IPS-15b (cell line): ENCODE data around the gene POLD3.

Experiments
- H3K27me3 ChIP-seq: one replicate; pipeline ENCODE4 v1.6.1; 2013; ENCODE audit warnings: low read length; ENCODE audit not compliant: control insufficient read depth, insufficient read depth
- H3K36me3 ChIP-seq: one replicate; pipeline ENCODE4 v1.6.1; 2013; ENCODE audit warnings: low read length; ENCODE audit not compliant: control insufficient read depth, insufficient read depth
- H3K4me1 ChIP-seq: one replicate; pipeline ENCODE4 v1.6.1; 2013; ENCODE audit warnings: mild to moderate bottlenecking, low read length; ENCODE audit not compliant: control insufficient read depth, insufficient read depth
- H3K4me3 ChIP-seq: one replicate; pipeline ENCODE4 v1.5.1; 2013; ENCODE audit warnings: low read depth, low read length
- H3K9ac ChIP-seq: one replicate; pipeline ENCODE4 v1.6.1; 2013; ENCODE audit warnings: low read depth, mild to moderate bottlenecking, low read length
- H3K9me3 ChIP-seq: one replicate; pipeline ENCODE4 v1.6.1; 2013; ENCODE audit warnings: mild to moderate bottlenecking, low read length; ENCODE audit not compliant: control insufficient read depth, insufficient read depth

POLD3 gene

GRCh38 chr11:74685905-74686304, 93.5 kb downstream of the POLD3 start:
- Histone ChIP-seq H3K4me3 (no peak overlapping the region), H3K9me3 (no peaks in the 10 kb centered on the region), H3K4me1 (no peaks in the 10 kb centered on the region), H3K36me3 (no peaks in the 10 kb centered on the region), H3K27me3 (peaks cover 8% of the 10 kb centered on the region), H3K9ac (no peak overlapping the region)

DNA sequence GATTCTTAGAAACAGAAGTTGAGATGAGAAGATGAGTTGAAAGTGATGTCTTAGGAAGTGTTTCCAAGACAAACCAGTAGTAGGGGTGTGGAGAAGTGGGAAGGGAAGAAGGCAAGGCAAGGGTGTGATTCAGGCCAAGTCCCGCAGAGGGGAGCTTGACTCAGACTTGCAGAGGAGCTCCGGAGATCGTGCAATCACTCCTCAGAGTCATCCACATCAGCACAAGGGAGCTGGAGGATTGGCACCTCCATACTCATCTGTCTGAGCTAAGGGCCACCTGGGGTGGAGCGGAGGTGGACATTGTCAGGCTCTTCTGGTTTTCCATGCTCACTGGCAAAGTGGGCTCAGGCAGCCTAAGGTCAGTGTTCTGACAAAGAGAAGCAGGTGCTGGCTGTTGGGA, 94.4 kb downstream of the POLD3 start:
- no peaks in the 10 kb centered on the region for H3K9me3 ChIP-seq
- H3K27me3 ChIP-seq, result peaks cover 8% of the 10 kb centered on the region
- no peaks in the 10 kb centered on the region for H3K4me1 ChIP-seq
- H3K36me3 ChIP-seq, result no peaks in the 10 kb centered on the region
- H3K4me3 ChIP-seq, result no peak overlapping the region
- H3K9ac ChIP-seq, result no peak overlapping the region

GRCh38 chr11:74687237-74688023, 95.0 kb downstream of the POLD3 start:
- Histone ChIP-seq H3K9me3 (no peaks in the 10 kb centered on the region), H3K4me1 (no peaks in the 10 kb centered on the region), H3K36me3 (no peaks in the 10 kb centered on the region), H3K9ac (no peak overlapping the region), H3K27me3 (peaks cover 8% of the 10 kb centered on the region), H3K4me3 (no peak overlapping the region)

- no peaks in the 10 kb centered on the region for H3K9me3 ChIP-seq
- no peak overlapping the region for H3K4me3 ChIP-seq
- no peak overlapping the region for H3K9ac ChIP-seq
- no peaks in the 10 kb centered on the region for H3K27me3 ChIP-seq
- H3K4me1 ChIP-seq, result no peaks in the 10 kb centered on the region
- no peaks in the 10 kb centered on the region for H3K36me3 ChIP-seq
These were observed 97.3 kb downstream of the POLD3 start for GRCh38 chr11:74689666-74690065.

DNA sequence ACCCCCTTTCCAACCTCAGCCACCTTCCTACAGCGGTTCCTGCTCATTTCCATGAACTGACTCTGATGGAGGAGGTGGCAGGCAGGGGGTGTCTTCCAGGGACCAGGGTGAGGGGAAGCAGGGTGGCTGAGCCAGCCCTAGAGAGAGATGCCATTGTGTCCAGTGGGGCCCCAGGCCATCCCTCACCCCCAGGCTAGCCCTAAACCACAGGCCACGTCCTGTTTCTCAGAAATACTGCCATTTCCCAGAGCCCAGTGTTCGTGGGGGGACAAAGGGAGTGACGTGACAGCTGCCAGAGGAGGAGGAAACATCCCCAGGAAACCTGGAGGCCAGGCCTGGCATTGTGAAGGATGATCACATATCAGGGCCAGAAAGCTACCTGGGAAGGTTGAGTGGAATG, 99.4 kb downstream of the POLD3 start:
- Histone ChIP-seq H3K36me3 (no peaks in the 10 kb centered on the region), H3K27me3 (no peaks in the 10 kb centered on the region), H3K9me3 (no peaks in the 10 kb centered on the region), H3K4me1 (no peaks in the 10 kb centered on the region), H3K9ac (no peak overlapping the region), H3K4me3 (no peak overlapping the region)
